ENCODE measurements around the gene AMOTL1. TPM values are rescaled to one million over a fixed set of nuclear protein-coding genes. Genes with fewer than 3 reads are reported as not detected.

AMOTL1 gene
- total RNA-seq, 1 donor from 2014 or later, result 64.8 TPM

DNA sequence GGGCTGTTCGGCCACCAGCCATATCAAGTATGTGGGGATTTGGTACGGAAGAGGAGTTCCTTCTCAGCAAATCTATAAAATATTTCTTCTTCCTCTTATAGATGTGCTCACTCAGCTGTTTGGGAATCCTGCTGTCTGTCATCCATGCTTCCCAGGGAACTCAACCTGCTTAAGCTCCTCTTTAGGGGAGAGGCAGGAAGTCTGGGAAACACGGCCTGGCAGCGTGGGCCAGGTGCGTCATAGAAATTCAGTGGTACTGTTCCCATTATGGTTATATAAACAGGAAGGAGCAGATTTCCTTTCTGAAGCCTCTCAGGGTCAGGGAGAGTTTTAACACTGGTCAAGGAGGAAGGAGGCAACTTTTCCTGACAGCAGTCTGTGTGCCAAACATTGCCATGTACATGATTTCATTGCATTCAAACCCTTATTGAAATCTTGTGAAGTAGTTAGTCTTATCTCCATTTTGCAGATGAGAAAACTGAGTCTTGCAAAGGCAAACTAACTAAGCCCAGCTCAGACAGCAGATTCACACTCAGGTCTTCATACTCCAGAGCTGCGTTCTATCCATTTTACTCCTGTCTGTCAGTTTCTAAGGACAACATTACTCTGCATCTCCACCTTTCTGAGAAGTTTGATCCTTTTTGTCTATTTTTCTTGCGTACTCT lies 35.4 kb upstream of the AMOTL1 start:
- peaks cover 36% of the 10 kb centered on the region for H3K4me1 Mint-ChIP-seq (ENCODE audit: unreplicated experiment)
- no peaks in the 10 kb centered on the region for H3K36me3 Mint-ChIP-seq
- TF ChIP-seq, protein P1, sequence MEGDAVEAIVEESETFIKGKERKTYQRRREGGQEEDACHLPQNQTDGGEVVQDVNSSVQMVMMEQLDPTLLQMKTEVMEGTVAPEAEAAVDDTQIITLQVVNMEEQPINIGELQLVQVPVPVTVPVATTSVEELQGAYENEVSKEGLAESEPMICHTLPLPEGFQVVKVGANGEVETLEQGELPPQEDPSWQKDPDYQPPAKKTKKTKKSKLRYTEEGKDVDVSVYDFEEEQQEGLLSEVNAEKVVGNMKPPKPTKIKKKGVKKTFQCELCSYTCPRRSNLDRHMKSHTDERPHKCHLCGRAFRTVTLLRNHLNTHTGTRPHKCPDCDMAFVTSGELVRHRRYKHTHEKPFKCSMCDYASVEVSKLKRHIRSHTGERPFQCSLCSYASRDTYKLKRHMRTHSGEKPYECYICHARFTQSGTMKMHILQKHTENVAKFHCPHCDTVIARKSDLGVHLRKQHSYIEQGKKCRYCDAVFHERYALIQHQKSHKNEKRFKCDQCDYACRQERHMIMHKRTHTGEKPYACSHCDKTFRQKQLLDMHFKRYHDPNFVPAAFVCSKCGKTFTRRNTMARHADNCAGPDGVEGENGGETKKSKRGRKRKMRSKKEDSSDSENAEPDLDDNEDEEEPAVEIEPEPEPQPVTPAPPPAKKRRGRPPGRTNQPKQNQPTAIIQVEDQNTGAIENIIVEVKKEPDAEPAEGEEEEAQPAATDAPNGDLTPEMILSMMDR (conservative IDR thresholded peaks at IDR 0.05), result no peak
- no peak for DNase-seq (ENCODE audit: extremely low spot score, unreplicated experiment)
- no peaks in the 10 kb centered on the region for H3K9me3 Mint-ChIP-seq
- H3K27ac Mint-ChIP-seq, result no peak overlapping the region
- no peak overlapping the region for H3K4me3 Mint-ChIP-seq
- H3K27me3 Mint-ChIP-seq, result no peaks in the 10 kb centered on the region

DNA sequence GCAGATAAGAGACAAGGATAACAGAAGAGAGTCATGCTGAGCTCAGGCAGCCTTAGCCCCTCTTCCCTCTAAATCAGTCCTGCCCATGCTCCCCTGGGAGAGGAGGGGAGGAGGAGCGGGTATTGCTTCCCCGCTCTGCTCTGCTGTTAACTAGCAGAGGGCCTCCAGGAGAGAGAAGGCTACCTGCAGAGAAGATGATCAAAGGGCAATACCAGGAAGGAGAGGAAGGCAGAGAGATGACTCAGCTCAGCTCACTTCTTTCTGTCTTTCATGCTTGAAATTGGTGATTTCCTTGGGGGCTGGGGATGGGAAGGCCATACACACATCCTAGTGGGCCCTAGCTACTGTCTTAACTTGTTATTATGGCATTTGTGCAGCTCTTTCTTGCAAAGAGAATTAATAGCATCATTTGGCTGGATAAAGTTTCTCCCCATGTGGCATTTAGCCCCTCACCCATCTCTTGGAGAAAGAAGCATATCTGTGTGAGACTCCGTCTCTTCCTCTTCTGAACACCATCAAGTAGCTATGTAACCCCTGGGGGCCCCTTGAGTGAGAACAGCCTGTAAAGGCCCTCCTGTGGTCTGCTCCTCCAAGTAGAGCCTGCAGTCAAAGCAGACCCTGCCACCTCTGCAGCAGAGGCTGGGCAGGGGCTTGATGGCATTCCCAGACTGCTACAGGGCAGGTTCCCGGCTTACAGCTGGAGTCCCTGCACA lies 33.4 kb upstream of the AMOTL1 start:
- Mint-ChIP-seq H3K4me1 (ENCODE audit: unreplicated experiment) (peaks cover 36% of the 10 kb centered on the region), H3K9me3 (no peaks in the 10 kb centered on the region), H3K36me3 (no peaks in the 10 kb centered on the region), H3K4me3 (peak overlapping the region; percentile 18), H3K27ac (no peak overlapping the region), H3K27me3 (no peaks in the 10 kb centered on the region)
- no peak for DNase-seq (ENCODE audit: extremely low spot score, unreplicated experiment)
- TF ChIP-seq, protein P1 (conservative IDR thresholded peaks at IDR 0.05), result no peak

DNA sequence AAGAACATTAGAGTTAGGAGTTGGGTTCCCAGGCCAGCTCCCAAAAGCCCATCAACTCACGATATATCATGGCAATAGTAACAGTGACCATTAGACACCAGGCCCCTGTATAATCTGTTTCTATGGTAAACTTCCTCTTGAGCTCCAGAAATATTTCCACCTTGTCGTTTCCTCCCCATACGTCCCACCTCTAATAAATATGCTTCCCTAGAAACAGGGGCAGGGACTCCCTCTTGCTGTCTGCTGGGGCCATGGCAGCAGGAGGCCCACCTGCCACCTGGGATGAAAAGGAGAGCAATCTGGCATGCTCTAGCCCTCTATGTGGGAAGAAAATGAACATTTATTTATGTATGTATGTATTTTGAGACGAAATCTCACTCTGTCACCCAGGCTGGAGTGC lies 32.2 kb upstream of the AMOTL1 start:
- peaks cover 38% of the 10 kb centered on the region for H3K4me1 Mint-ChIP-seq (ENCODE audit: unreplicated experiment)
- TF ChIP-seq, protein P1 (conservative IDR thresholded peaks at IDR 0.05), result no peak
- no peak for DNase-seq (ENCODE audit: extremely low spot score, unreplicated experiment)
- peaks cover 3% of the 10 kb centered on the region for H3K27me3 Mint-ChIP-seq
- H3K36me3 Mint-ChIP-seq, result no peaks in the 10 kb centered on the region
- H3K9me3 Mint-ChIP-seq, result no peaks in the 10 kb centered on the region
- no peak overlapping the region for H3K4me3 Mint-ChIP-seq
- no peak overlapping the region for H3K27ac Mint-ChIP-seq

DNA sequence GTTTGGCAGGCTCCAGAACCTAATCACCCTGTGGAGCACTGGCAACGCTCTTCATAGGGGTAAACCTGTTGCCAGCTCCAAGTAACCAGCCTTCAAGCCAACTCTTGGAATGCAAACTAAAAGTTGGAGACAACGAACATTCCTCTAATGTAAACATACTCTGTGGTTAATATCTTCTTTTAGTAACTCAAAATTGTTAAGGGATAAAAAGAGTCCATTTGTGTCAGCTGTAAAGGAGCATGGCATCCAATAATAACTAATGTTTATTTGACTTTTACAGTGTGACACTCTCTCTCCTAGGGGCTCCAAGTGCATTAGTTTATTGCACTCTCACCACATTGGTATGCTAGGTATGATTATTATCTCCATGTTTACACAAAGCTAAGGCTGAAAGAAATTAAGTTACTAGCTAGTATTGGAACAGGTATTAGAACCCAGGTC lies 31.0 kb upstream of the AMOTL1 start:
- Mint-ChIP-seq H3K27ac (no peak overlapping the region), H3K27me3 (peaks cover 9% of the 10 kb centered on the region), H3K4me1 (ENCODE audit: unreplicated experiment) (peaks cover 45% of the 10 kb centered on the region), H3K4me3 (no peak overlapping the region), H3K9me3 (no peaks in the 10 kb centered on the region), H3K36me3 (no peaks in the 10 kb centered on the region)
- DNase-seq (ENCODE audit: extremely low spot score, unreplicated experiment), result no peak
- TF ChIP-seq, protein P1 (conservative IDR thresholded peaks at IDR 0.05), result no peak

GRCh38 chr11:94738746-94739145 lies 29.4 kb upstream of the AMOTL1 start:
- no peak for DNase-seq (ENCODE audit: extremely low spot score, unreplicated experiment)
- TF ChIP-seq, protein P1 (conservative IDR thresholded peaks at IDR 0.05), result no peak
- Mint-ChIP-seq H3K4me1 (ENCODE audit: unreplicated experiment) (peaks cover 30% of the 10 kb centered on the region), H3K27ac (no peak overlapping the region), H3K27me3 (peaks cover 9% of the 10 kb centered on the region), H3K36me3 (no peaks in the 10 kb centered on the region), H3K4me3 (no peak overlapping the region), H3K9me3 (no peaks in the 10 kb centered on the region)

Data from type B pancreatic cell (in vitro differentiated cells).